Myocyte (in vitro differentiated cells): ENCODE data around the gene KRI1. TPM values are rescaled to one million over a fixed set of nuclear protein-coding genes. Genes with fewer than 3 reads are reported as not detected.

Source experiments
- DNase-seq: peaks from one replicate; pipeline ENCODE4 v3.0.0-alpha.2; 2012; ENCODE audit warnings: low read depth
- polyA plus RNA-seq: library from polyadenylated mRNA; unstranded; fragments of >200 nt; gene quantifications from one replicate; pipeline ENCODE4 v1.2.1, GENCODE V29; 2012; ENCODE audit warnings: missing spikeins
- total RNA-seq: library from RNA; depleted of rRNA; stranded (reverse); fragments of >200 nt; gene quantifications from 2 replicates; pipeline ENCODE4 v1.2.3, GENCODE V29; 2014

Gene KRI1
- 13.9 and 22.1 TPM in 2 replicates for total RNA-seq
- 19.5 TPM for polyA plus RNA-seq

- DNase-seq = peak; percentile 98
Measured at GRCh38 chr19:10565567-10566407, at the start of gene KRI1. Gene KRI1, minus strand, starts transcription at chr19:10566010. Its CDS starts 11 bp downstream, at chr19:10565999.

- DNase-seq = peak; percentile 58
Measured at GRCh38 chr19:10612499-10613119, 46.8 kb upstream of the KRI1 start.

DNA sequence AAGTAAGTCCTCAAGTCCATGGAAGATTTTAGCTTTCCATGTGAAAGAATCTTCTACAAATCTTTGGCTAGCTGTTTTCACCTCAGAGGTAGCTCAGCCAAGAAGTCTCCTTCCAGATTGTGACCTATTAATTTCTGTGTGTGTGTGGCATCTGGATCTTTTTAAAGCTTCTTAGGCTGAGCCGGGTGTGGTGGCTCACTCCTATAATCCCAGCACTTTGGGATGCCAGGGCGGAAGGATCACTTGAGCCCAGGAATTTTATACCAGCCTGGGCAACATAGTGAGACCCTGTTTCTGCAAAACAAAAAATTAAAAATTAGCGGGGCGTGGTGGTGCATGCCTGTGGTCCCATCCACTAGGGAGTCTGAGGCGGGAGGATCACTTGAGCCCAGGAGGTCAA, 46.1 kb upstream of the KRI1 start:
- no peak for DNase-seq

GRCh38 chr19:10604460-10604980, 38.7 kb upstream of the KRI1 start:
- no peak for DNase-seq

GRCh38 chr19:10603873-10604459, 38.2 kb upstream of the KRI1 start:
- peak; percentile 17 for DNase-seq

- peak; percentile 46 for DNase-seq
Measured at GRCh38 chr19:10603084-10603872, 37.5 kb upstream of the KRI1 start.

DNA sequence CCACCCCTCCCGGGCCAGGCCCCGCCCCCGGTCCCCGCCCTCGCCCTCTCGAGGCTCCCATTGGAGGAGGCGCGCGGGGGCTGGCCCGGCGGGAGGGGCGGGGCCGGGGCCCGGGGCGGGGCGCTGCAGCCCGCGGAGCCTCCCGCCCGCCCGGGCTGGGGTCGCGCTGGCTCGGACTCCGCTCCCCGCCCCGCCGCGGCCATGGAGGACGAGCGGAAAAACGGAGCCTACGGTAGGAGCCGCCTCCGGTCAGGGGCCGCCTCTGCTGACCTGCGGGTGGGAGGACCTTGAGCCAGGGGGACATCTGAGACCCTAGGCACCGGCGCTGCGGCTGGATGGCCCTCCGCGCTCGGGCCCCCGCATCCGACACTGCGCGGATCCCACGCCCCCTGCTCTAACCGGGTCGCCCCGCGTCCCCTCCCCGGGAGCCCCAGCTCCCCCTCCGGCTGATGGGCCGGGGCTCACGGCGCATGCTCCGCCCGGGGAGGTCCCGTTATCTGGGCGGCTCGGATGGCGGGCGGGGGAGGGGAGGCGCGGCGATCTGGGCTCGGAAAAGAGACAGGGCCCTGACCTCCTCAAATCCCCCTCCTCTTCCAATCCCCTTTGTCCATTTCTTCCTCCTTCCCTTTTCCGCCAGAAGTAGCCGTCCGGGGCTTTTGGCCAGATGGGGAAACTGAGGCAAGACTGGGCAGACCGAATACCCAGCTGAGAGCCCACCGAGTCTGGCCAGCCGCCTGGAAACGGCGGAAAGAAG, 36.7 kb upstream of the KRI1 start:
- DNase-seq = peak; percentile 79

DNA sequence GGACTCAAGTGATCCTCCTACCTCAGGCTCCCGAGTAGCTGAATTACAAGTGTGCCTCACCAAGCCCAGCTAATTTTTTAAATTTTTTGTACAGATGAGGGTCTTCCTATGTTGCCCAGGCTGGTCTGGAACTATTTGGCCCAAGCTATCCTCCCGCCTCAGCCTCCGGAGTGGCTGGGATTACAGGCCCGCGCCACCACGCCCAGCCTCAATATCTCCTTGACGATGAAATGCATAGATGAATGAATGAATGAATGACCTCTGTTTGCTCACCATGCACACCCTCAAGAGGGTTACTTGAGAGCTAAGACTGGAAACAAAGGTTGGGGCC, 36.2 kb upstream of the KRI1 start:
- DNase-seq = no peak

DNA sequence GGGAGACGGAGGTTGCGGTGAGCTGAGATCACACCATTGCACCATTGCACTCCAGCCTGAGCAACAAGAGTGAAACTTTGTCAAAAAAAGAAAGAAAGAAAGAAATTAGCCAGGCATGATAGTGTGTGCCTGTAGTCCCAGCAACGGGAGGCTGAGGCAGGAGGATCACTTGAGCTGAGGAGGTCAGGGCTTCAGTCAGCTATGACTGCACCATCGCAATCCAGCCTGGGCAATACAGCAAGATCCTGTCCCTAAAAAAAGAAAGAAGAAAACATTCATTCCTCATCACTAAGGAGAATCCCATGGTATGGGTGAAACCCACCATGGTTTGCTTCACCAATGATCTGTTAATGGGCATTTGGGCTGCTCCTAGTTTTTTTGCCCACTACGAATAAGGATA, 34.3 kb upstream of the KRI1 start:
- DNase-seq = no peak

DNA sequence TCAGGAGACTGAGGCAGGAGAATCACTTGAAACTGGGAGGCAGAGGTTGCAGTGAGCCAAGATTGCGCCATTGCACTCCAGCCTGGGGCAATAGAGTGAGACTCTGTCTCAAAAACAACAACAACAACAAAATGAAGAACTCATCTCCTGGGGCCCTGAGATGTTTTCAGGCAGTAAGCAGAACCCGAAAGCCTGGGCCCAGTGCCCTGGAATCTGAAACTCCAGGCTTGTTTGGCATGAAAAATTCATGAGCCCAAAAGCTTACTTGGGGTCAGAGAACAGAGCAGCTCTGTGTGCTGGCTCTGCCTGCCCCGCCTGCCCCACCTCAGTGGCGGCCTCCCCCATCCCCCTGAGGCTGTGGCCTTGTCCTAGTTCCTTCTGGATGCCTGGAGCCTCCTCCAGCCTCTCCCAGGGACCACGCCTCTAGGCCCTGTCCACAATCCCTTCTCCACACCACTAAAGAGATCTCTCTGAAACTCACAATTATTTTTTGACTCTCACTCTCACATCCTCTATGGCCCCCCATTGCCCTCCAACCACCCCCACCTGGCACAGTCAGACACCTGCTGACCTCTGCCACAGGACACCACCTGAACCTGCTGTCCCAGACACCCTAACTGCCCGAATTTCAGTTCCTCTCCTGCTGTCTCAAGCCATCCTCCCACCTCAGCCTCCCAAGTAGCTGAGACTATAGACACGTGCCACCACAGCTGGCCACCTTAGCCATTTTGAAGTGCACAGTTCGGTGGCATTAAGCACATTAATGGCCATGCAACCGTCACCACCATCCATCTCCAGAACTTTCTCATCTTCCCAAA, 28.2 kb upstream of the KRI1 start:
- no peak for DNase-seq

- no peak for DNase-seq
Measured at GRCh38 chr19:10593148-10593547, 27.3 kb upstream of the KRI1 start.

DNA sequence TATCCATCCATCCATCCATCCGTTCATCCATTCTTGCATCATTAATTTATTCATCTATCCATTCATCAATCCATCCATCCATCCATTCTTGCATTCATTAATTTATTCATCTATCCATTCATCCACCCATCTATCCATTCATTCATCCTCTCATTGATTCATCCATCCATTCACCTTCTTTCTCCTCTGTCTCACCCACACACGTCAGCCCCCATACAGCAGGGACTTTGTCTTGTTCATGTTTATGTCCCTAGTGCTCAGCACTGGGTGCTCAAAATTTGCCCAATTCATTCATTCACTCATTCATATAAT, 22.0 kb upstream of the KRI1 start:
- no peak for DNase-seq

DNA sequence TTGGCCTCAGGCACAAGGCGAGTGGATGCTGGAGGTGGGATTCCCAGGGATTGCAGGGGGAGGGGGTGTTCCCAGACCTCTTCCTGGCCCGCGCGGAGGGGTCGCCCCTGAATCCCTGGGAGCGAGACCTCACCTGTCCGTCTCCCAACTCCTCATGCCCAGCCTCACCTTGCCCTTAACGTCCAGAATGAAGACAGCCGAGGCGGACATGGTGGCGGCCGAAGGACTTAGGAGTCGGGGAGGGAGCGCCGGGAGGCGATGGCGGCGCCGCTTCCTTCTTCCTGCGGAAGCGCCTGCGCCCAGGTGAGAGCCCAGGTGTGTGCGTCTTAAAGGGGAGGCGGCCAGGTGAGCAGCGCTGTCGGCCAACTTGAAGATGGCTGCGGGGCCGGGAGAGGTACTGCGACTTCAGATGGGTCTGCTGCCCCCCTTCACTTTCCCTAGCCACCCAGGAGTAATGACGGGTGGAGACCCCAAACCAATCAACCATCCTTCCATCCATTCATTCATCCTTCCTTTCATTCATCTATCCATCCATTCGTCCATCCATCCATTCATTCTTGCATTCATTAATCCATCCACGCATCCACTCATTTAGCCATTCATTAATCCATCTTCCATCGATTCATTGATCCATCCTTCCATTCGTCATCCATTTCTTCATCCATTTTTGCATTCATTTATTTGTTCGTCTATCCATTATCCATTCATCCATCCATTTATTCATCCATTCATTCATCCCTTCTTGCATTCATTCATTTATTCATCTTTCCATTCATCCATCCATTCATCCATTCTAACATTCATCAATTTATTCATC, 21.4 kb upstream of the KRI1 start, which contains the start of gene AP1M2:
AP1M2 (minus strand) TSS at position 291 of the 817 bp plus-strand sequence; CDS start at position 210, 81 bp downstream.
- DNase-seq = no peak

GRCh38 chr19:10586396-10586795, 20.6 kb upstream of the KRI1 start:
- no peak for DNase-seq

DNA sequence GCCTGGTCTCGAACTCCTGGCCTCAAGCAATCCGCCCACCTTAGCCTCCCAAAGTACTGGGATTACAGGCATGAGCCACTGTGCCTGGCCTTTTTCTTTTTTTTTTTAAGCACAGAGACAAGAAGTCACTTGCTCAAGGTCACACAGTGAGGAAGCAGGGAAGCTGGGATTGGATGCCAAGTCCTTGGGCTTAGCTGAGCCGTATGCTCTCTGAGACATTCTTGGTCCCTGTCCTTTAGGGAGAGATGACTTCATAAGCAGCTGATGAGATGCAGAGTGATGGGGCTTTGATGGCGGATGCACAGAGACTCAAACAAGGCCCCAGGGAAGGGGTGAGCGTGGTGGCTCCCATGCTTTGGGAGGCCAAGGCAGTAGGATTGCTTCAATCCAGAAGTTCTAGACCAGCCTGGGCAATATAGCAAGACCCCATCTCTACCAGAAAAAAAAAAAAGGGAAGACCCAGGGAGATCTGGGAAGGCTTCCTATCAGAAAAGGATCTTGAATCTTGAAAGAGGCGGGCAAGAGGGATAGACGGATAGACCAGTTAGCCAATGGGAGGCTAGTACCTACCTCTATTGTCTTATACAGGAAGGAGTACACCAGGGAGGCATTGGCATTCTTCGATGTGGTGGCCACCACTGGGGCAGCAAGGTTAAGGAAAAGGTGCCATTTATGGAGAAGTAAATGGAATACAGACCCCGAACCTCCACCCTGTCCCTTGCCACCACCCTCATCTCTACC, 17.4 kb upstream of the KRI1 start:
- no peak for DNase-seq

DNA sequence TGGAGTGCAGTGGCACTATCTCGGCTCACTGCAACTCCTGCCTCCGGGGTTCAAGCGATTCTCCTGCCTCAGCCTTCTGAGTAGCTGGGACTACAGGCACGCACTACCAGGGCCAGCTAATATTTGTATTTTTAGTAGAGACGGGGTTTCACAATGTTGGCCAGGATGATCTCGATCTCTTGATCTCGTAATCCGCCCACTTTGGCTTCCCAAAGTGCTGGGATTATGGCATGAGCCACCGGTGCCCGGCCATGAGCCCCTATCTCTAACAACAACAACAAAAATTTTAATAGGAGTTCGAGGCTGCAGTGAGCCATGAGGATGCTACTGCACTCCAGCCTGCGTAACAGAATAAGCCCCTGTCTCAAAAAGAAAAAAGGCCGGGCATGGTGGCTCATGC, 16.3 kb upstream of the KRI1 start:
- DNase-seq = no peak

DNA sequence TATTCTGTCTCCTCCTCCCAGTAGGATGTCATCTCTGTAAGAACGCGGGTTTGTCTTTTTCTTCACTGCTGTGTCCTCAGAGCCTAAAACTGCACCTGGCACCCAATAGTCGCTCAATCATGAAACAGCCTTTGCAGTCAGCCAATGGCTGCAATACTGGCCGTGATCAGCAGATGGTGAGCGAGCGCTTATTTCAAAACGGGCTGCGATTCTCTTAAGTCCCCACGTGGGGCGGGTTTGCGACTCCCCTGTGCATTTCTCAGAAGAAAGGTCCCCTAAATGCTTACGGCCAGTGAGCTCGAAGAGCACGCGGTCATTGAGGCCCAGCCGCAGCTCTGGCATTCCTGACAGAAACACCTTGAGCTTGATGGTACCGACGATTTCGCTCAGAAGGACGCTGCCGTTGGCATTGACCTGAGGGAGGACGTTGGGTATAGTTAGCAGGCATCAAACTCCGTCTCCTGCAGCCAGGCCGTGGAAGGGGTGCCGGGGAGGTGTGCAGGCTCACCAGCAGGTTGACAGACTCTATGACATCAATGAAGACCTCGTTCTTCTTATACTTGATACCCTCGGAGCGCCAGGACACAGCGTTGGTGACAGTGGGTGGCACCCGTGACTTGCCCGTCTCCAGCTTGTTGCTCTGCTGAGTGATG, 15.3 kb upstream of the KRI1 start:
- DNase-seq = peak; percentile 92

DNA sequence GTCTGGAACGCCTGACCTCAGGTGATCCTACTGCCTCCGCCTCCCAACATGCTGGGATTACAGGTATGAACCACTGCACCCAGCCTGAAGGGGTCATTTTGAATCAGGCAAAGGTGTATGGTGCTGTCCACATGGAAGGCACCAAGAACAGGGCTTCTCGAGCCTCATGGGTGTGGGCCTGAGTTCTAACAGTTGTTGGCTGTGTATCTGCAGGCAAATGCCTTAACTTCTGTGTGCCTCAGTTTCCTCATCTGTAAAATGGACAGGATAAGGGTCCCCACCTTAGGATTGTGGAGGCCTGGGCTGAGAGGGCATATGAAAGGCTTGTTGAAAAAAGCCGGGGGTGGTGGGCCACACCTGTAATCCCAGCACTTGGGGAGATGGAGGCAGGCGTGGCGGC, 12.1 kb upstream of the KRI1 start:
- no peak for DNase-seq
